ENCODE measurements around the gene CELF4.

GRCh38 chr18:37362158-37362890, 203.3 kb downstream of the CELF4 start:
- TF ChIP-seq CTCF (IDR thresholded peaks at IDR 0.05) (no peak), POLR2AphosphoS5 (IDR thresholded peaks at IDR 0.05; ENCODE audit: low read depth, low read length) (no peak), TCF7L2 (IDR thresholded peaks at IDR 0.05; ENCODE audit: low read depth, low read length) (no peak), SIN3A (IDR thresholded peaks at IDR 0.05; ENCODE audit: borderline replicate concordance, insufficient read depth, low read depth, low read length) (no peak)
- TF ChIP-seq, protein P1, sequence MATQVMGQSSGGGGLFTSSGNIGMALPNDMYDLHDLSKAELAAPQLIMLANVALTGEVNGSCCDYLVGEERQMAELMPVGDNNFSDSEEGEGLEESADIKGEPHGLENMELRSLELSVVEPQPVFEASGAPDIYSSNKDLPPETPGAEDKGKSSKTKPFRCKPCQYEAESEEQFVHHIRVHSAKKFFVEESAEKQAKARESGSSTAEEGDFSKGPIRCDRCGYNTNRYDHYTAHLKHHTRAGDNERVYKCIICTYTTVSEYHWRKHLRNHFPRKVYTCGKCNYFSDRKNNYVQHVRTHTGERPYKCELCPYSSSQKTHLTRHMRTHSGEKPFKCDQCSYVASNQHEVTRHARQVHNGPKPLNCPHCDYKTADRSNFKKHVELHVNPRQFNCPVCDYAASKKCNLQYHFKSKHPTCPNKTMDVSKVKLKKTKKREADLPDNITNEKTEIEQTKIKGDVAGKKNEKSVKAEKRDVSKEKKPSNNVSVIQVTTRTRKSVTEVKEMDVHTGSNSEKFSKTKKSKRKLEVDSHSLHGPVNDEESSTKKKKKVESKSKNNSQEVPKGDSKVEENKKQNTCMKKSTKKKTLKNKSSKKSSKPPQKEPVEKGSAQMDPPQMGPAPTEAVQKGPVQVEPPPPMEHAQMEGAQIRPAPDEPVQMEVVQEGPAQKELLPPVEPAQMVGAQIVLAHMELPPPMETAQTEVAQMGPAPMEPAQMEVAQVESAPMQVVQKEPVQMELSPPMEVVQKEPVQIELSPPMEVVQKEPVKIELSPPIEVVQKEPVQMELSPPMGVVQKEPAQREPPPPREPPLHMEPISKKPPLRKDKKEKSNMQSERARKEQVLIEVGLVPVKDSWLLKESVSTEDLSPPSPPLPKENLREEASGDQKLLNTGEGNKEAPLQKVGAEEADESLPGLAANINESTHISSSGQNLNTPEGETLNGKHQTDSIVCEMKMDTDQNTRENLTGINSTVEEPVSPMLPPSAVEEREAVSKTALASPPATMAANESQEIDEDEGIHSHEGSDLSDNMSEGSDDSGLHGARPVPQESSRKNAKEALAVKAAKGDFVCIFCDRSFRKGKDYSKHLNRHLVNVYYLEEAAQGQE (IDR thresholded peaks at IDR 0.05; ENCODE audit: insufficient read depth in 1 of 2, low read depth in 2 of 2, low read length in 1 of 2): no peak
